ACHN (cell line): ENCODE results near the gene CEP170B.
A peak's percentile ranks its signal among the peaks of the same experiment; 100 is the strongest.

Source experiments
- DNase-seq: peaks from one replicate; pipeline ENCODE4 v3.0.0-alpha.2; 2015
- in situ Hi-C: cut with HindIII; loops from 2 replicates; pipeline ENCODE4 v1.10.0; 2017; ENCODE audit warnings: low sequenced_read_pairs, low pct_ligation_motif_present, low pct_unique_long_range_greater_than_20kb

CEP170B gene

GRCh38 chr14:104864267-104865080, 594 bp upstream of the CEP170B start:
- peak; percentile 37 for DNase-seq
- in situ Hi-C loops = no loop called here

DNA sequence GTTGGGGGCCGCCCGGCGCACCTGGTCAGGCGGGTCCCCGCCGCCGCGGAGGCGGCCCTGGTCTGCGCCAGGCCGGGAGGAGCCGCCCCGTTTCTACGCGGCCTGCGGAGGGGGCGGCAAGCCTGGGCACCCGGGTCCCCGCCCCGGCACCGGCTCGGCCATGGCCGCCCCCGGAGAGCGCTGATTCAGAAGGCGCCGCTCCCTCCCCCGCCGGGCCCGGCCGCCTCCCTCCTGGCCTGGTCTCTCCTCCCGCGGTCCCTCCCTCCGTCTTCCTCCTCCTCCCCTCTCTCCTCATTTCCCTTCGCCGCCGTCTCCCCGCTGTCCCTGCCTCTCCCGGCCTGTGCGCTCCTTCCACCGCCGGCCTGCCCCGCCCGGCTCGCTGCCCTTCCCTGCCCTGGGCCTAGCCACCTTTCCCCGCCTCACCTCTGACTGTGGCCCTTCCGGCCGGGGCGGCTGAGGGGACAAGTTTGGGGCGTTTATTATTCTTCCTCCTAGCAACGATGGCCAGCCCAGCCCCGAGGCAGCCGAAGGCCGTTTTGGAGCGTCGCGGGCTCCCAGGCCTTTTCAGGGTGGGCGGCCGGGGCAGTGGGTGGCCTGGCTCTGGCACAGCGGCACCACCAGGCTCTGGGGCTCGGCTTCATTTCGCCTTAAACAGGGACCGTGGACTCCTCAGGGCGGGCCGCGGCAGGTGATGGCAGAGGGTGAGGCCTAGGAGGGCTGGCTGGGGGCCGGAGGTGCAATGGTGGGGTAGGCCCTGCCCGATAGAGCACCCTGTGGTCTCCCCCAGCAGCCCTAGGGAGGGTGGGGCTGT, 768 bp downstream of the CEP170B start:
- peak; percentile 66 for DNase-seq

DNA sequence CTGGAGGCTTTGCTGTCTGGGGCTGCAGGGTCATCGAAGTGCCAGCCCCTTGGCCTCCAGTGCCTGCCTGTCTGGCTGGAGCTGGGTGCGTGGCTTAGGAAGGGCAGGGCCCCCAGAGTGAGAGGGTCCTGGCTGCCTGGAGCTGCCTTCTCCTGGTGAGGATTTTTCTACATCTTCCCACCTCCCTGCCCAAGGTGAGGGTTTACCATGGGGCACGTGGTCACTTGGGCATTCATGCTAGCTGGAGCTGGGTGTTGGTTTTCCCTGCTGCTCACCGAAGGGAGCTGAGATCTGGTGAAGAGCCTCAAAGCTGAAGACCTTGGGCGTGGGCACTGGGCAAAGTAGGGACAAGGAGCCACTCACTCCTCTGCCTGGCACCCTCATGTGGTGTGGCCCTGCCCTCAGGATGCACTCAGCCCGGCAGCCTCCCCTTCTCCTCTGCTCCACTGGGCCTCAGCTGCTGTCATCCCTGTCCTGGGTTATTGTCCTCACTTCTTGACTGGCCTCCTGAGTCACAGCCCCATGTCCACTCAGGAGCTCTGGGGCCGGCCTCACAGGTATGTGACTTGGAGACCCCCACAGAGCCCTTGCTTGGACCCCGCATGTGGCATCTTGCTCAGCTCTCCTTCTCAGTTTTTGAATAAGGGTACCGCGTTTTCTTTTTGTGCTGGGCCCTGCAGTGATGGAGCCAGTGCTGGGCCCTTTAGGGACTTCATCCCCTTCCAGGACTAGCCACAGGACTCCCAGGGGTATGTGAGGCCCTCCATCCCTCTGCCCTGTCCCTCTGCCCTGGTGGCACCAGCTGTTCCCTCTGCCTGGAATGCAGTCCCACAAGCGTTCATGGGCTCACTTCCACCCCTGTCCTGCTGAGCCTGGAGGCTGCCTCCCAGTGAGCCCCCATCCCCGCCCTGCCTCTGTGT, 1.6 kb downstream of the CEP170B start:
- in situ Hi-C loops = no loop called here
- DNase-seq = no peak

More for the DNA sequence above, 768 bp downstream of the CEP170B start:
- in situ Hi-C loops = no loop called here

DNA sequence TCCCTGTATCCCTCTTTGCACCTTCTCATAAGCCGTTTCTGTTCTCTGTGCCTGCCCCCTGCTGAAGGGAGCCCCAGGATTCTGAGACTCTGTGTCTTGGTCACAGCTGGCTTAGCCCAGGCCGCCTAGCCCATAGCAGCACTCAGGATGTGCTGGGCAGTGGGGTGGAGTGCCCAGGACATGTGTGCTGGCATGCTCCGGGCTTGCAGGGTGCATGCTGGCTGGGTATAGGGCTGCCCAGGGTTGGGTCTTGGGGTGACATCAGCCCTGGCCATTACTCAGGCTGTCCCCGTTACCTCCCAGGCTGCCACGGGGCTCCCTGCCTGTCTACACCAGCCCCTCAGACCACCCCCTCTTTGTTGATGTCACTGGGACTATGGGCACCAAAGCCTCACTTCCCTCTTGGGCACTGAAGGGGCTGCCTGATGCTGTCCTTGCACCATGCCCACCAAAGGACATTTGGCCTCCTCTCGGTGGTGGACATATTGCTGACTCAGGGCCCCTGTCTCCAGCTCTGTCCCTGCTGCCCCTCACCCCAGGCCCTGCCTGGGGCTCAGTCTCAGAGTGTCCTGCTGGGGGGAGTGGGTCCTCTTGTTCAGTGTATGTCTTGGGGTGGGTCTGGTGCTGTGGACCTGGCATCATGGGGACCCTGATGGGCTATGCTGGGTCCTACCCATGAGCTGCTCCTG, 2.4 kb downstream of the CEP170B start:
- no peak for DNase-seq
- in situ Hi-C loops = no loop called here

DNA sequence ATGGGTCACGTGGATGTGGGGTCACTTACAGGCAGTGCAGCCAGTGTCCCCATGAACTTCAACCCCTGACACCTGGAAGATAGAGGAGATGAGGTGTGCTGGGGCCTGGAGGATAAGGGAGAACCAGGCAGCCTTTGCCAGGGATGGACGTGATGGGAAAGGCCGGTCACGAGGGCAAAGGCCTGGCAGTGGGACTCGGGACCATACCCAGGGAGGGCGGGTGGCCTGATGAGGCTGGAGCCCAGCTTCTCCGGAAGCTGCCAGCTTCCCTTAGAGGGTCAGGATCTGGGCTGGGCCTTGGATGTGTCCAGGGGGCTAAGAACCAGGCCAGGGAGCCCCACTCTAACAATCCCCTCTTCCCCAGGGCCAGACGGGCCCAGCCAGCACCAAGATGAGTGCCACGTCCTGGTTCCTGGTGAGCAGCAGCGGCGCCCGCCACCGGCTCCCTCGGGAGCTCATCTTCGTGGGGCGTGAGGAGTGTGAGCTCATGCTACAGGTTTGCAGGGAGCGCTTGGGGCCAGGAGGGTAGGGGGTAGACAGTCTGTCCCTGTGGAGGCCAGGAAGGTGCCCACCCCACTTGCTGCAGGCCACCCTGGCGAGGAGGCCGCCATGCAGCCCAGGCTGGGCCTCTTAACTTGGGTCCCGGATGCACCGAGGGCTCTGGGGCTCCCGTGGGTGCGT, 3.1 kb downstream of the CEP170B start:
- DNase-seq = no peak
- in situ Hi-C loops = no loop called here

GRCh38 chr14:104868811-104869572, 3.9 kb downstream of the CEP170B start:
- in situ Hi-C loops = no loop called here
- DNase-seq = no peak

GRCh38 chr14:104869669-104870367, 4.8 kb downstream of the CEP170B start:
- in situ Hi-C loops = no loop called here
- no peak for DNase-seq

DNA sequence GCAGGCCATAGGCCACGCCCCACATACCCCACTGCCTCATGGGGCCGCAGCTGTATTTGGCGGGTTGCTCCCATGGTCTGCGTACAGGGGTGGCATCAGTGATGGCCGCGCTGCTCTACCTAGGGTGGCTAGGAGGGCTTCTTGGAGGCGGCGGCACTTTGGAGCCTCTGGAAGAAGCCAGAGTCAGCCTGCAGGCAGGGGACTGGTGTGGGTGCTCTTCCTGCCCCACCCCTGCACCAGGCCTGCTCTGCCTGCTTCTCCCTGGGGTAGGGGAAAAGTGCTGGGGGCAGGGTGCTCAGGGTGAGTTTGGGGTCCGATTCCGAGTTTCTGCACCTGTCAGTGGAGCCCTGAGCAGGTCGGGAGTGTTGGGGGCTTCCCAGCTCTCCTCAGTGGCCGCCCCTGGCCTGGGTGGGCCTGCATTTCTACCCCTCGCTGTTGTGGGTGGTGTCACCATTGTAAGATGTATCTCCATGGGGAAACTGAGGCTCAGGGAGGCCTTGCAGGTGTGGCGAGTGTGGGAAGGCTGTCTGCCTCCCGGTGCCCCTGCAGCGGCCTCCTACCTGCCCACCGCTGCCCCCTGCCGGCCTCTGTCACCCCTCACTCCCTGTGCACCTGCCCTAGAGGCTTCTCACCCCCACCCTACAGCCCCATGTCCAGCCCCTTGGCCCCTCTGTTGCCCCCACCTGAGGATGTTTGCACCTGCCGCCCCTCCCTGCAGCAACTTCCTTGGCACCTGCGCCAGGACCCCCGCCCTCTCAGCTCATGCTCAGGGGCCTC, 5.5 kb downstream of the CEP170B start:
- in situ Hi-C loops = no loop called here
- DNase-seq = no peak

DNA sequence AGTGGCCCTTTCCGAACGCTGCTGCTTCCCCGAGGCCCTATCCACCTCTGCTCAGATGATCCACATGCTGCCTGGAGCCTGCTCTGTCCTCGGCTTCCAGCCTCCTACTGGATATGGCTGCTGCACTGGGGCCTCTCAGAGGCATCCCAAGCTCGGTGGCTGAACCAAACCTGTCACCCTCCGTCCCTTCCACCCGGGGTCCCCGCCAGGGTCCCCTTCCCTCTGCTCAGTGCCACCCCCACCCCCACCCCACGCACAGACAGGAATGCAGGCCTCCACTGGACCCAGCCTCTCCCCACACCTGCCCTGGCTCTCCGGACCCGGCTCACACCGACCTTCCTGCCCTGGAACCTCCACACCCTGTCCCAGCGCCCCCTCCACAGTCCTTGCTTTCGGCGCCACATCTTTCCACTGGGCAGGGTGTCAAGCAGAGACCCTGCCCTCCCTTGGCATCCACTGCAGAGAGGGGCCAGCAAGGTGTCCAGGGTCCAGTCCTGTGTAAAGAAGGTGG, 6.1 kb downstream of the CEP170B start:
- in situ Hi-C loops = no loop called here
- no peak for DNase-seq

GRCh38 chr14:104871656-104872468, 6.8 kb downstream of the CEP170B start:
- in situ Hi-C loops = no loop called here
- DNase-seq = no peak

GRCh38 chr14:104872469-104873341, 7.6 kb downstream of the CEP170B start:
- no peak for DNase-seq
- in situ Hi-C loops = no loop called here

DNA sequence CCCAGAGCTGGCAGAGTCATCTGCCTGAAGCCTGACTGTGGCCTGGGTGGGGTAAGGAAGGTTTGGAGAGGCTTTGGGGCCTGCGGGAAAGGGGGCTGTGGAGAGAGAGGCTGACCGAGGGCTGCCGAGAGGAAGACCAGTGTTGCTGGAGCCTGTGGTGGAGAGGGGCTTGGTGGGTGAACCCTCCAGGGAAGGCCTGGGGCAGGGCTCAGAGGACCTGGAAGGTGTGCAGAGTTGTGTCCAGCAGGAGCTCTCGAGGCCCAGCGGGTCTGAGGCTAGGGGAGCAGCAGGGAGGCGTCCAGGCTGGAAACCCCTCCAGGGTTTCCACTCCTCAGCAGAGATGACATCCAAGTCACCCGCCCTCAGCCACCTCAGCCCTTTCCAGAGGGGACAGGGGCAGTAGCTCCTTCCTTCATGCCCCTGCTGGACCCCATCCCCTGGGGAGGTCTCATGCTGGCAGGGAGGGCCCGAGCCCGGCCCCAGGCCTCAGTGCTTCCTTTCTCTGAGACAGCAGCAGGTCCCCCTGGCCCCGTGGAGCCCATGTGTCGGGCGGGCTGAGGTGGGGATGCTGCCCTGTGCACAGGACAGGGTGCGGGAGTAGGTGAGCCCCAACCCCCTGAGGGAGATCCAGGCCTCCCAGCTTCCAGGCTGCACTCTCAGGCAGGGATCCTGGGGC, 8.4 kb downstream of the CEP170B start:
- DNase-seq = no peak
- in situ Hi-C loops = no loop called here

DNA sequence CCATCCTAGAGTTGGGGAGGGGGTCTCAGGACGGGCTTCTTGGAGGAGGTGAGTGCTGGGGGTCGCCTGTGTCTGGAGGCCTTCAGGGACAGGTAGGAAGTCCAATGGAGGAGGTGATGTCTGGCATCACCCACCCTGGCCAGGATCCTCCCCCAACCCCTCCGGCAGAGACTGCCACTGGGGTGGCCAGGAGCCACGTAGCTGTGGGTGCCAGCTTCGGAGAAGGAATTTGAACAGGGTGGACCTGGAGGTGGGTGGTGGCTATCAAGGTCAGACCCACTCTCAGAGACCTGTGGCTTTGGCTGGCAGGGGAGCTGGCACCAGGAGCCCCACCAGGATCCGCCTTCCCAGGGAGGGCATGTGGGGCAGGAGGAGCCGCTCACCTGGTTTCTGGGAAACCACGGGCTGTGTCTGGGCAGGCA, 9.1 kb downstream of the CEP170B start:
- in situ Hi-C loops = no loop called here
- no peak for DNase-seq
